ENCODE data around the gene MYCBPAP. TPM values are rescaled to one million over a fixed set of nuclear protein-coding genes. Genes with fewer than 3 reads are reported as not detected.

Gene MYCBPAP
- total RNA-seq, 2 experiments from 2014 or later, result 6.7 to 13.9 TPM

- peaks cover 21% of the 10 kb centered on the region for H3K27me3 Mint-ChIP-seq
- no peak for DNase-seq
- H3K4me3 Mint-ChIP-seq, result no peak overlapping the region
- no peaks in the 10 kb centered on the region for H3K36me3 Mint-ChIP-seq
- peaks cover 4% of the 10 kb centered on the region for H3K4me1 Mint-ChIP-seq
- H3K27ac Mint-ChIP-seq, result no peak overlapping the region
- no peak for ATAC-seq
- H3K9me3 Mint-ChIP-seq (ENCODE audit: low read depth), result no peaks in the 10 kb centered on the region
- CTCF ChIA-PET, result no interaction called here
Measured at GRCh38 chr17:50554201-50554600, 46.0 kb downstream of the MYCBPAP start.

GRCh38 chr17:50556803-50557202 lies 48.6 kb downstream of the MYCBPAP start:
- Mint-ChIP-seq H3K27ac (no peak overlapping the region), H3K9me3 (ENCODE audit: low read depth) (no peaks in the 10 kb centered on the region), H3K4me3 (no peak overlapping the region), H3K36me3 (no peaks in the 10 kb centered on the region), H3K27me3 (peaks cover 31% of the 10 kb centered on the region), H3K4me1 (peaks cover 13% of the 10 kb centered on the region)
- CTCF ChIA-PET, result interaction anchor here (1.3 kb wide), 1 partner anchor 71 kb away, joined by 4 read pairs; no protein-coding TSS in a partner anchor
- ATAC-seq (no peak), DNase-seq (no peak)

- DNase-seq (no peak), ATAC-seq (no peak)
- Mint-ChIP-seq H3K4me3 (no peak overlapping the region), H3K27me3 (peaks cover 38% of the 10 kb centered on the region), H3K27ac (no peak overlapping the region), H3K9me3 (ENCODE audit: low read depth) (no peaks in the 10 kb centered on the region), H3K36me3 (no peaks in the 10 kb centered on the region), H3K4me1 (peaks cover 18% of the 10 kb centered on the region)
- CTCF ChIA-PET, result no interaction called here
Measured at GRCh38 chr17:50557630-50558029, 49.4 kb downstream of the MYCBPAP start.

GRCh38 chr17:50558091-50558490 lies 49.9 kb downstream of the MYCBPAP start:
- Mint-ChIP-seq H3K36me3 (no peaks in the 10 kb centered on the region), H3K4me3 (no peak overlapping the region), H3K9me3 (ENCODE audit: low read depth) (no peaks in the 10 kb centered on the region), H3K27me3 (peaks cover 43% of the 10 kb centered on the region), H3K4me1 (peaks cover 18% of the 10 kb centered on the region), H3K27ac (no peak overlapping the region)
- no peak for DNase-seq
- no peak for ATAC-seq
- CTCF ChIA-PET, result no interaction called here

GRCh38 chr17:50558581-50558940 lies 50.3 kb downstream of the MYCBPAP start:
- Mint-ChIP-seq H3K9me3 (ENCODE audit: low read depth) (no peaks in the 10 kb centered on the region), H3K27ac (no peak overlapping the region), H3K36me3 (no peaks in the 10 kb centered on the region), H3K4me3 (no peak overlapping the region), H3K4me1 (peaks cover 18% of the 10 kb centered on the region), H3K27me3 (peaks cover 47% of the 10 kb centered on the region)
- ATAC-seq (no peak), DNase-seq (no peak)
- CTCF ChIA-PET, result no interaction called here

- no peak for DNase-seq
Measured at GRCh38 chr17:50558941-50559614, 50.8 kb downstream of the MYCBPAP start.

GRCh38 chr17:50559674-50560184 lies 51.5 kb downstream of the MYCBPAP start:
- H3K27ac Mint-ChIP-seq, result no peak overlapping the region

More at GRCh38 chr17:50558941-50559614, 50.8 kb downstream of the MYCBPAP start:
- peaks cover 52% of the 10 kb centered on the region for H3K27me3 Mint-ChIP-seq
- CTCF ChIA-PET, result interaction anchor here (1.0 kb wide), 1 partner anchor 80 kb away, joined by 3 read pairs; no protein-coding TSS in a partner anchor
- no peaks in the 10 kb centered on the region for H3K36me3 Mint-ChIP-seq
- ATAC-seq, result no peak
- no peaks in the 10 kb centered on the region for H3K9me3 Mint-ChIP-seq (ENCODE audit: low read depth)
- H3K4me1 Mint-ChIP-seq, result peaks cover 18% of the 10 kb centered on the region
- no peak overlapping the region for H3K4me3 Mint-ChIP-seq
- no peak overlapping the region for H3K27ac Mint-ChIP-seq

GRCh38 chr17:50560185-50560824 lies 52.1 kb downstream of the MYCBPAP start, which contains the start of gene CACNA1G:
Gene CACNA1G (plus strand): TSS chr17:50560715. CDS start chr17:50561460, 745 bp downstream.
- ATAC-seq, result peak; percentile 94

More at GRCh38 chr17:50559674-50560184, 51.5 kb downstream of the MYCBPAP start:
- no peaks in the 10 kb centered on the region for H3K36me3 Mint-ChIP-seq
- CTCF ChIA-PET, result interaction anchor here (1.0 to 1.2 kb wide), 3 partner anchors 55 to 80 kb away, joined by 3 read pairs; no protein-coding TSS in a partner anchor
- DNase-seq (peak; percentile 63), ATAC-seq (peak; percentile 40)
- H3K9me3 Mint-ChIP-seq (ENCODE audit: low read depth), result no peaks in the 10 kb centered on the region
- peak overlapping the region; percentile 53 for H3K4me3 Mint-ChIP-seq
- H3K27me3 Mint-ChIP-seq, result peaks cover 57% of the 10 kb centered on the region
- H3K4me1 Mint-ChIP-seq, result peaks cover 18% of the 10 kb centered on the region

GRCh38 chr17:50560931-50561745 lies 52.9 kb downstream of the MYCBPAP start:
- Mint-ChIP-seq H3K27ac (no peak overlapping the region), H3K36me3 (no peaks in the 10 kb centered on the region), H3K27me3 (peaks cover 69% of the 10 kb centered on the region), H3K9me3 (ENCODE audit: low read depth) (no peaks in the 10 kb centered on the region), H3K4me1 (peaks cover 18% of the 10 kb centered on the region), H3K4me3 (no peak overlapping the region)
- CTCF ChIA-PET, result interaction anchor here (1.0 to 1.7 kb wide), 5 partner anchors 14 to 164 kb away, joined by 3 to 8 read pairs (median 3); partner anchors contain the start of genes LRRC59 and SPATA20
- DNase-seq (no peak), ATAC-seq (no peak)

More at GRCh38 chr17:50560185-50560824, 52.1 kb downstream of the MYCBPAP start, which contains the start of gene CACNA1G:
- peak within 1 kb of the TSS; percentile 53 for H3K4me3 Mint-ChIP-seq
- CTCF ChIA-PET, result interaction anchor here (1.0 to 1.7 kb wide), 7 partner anchors 13 to 163 kb away, joined by 3 to 8 read pairs (median 3); partner anchors contain the start of genes LRRC59 and SPATA20
- H3K4me1 Mint-ChIP-seq, result peaks cover 18% of the 10 kb centered on the region
- peaks cover 63% of the 10 kb centered on the region for H3K27me3 Mint-ChIP-seq
- no peaks in the 10 kb centered on the region for H3K36me3 Mint-ChIP-seq
- no peaks in the 10 kb centered on the region for H3K9me3 Mint-ChIP-seq (ENCODE audit: low read depth)
- H3K27ac Mint-ChIP-seq, result no peak within 1 kb of the TSS
- DNase-seq, result peak; percentile 89

GRCh38 chr17:50561746-50562141 lies 53.5 kb downstream of the MYCBPAP start:
- no peak overlapping the region for H3K27ac Mint-ChIP-seq
- CTCF ChIA-PET, result interaction anchor here (0.8 to 1.7 kb wide), 5 partner anchors 12 to 164 kb away, joined by 3 to 8 read pairs (median 4); partner anchors contain the start of genes LRRC59 and SPATA20

GRCh38 chr17:50562242-50563091 lies 54.2 kb downstream of the MYCBPAP start:
- ATAC-seq (no peak), DNase-seq (no peak)
- CTCF ChIA-PET, result interaction anchor here (0.6 to 1.4 kb wide), 4 partner anchors 13 to 143 kb away, joined by 3 to 4 read pairs (median 4); no protein-coding TSS in a partner anchor
- Mint-ChIP-seq H3K4me3 (peak overlapping the region; percentile 21), H3K36me3 (no peaks in the 10 kb centered on the region), H3K27ac (no peak overlapping the region), H3K4me1 (peaks cover 18% of the 10 kb centered on the region), H3K27me3 (peaks cover 77% of the 10 kb centered on the region), H3K9me3 (ENCODE audit: low read depth) (no peaks in the 10 kb centered on the region)

More at GRCh38 chr17:50561746-50562141, 53.5 kb downstream of the MYCBPAP start:
- Mint-ChIP-seq H3K4me3 (no peak overlapping the region), H3K4me1 (peaks cover 18% of the 10 kb centered on the region), H3K9me3 (ENCODE audit: low read depth) (no peaks in the 10 kb centered on the region), H3K27me3 (peaks cover 75% of the 10 kb centered on the region), H3K36me3 (no peaks in the 10 kb centered on the region)
- ATAC-seq, result no peak
- no peak for DNase-seq

GRCh38 chr17:50563092-50563511 lies 54.9 kb downstream of the MYCBPAP start:
- Mint-ChIP-seq H3K4me1 (peaks cover 18% of the 10 kb centered on the region), H3K4me3 (no peak overlapping the region), H3K9me3 (ENCODE audit: low read depth) (no peaks in the 10 kb centered on the region), H3K27me3 (peaks cover 77% of the 10 kb centered on the region), H3K36me3 (no peaks in the 10 kb centered on the region), H3K27ac (no peak overlapping the region)
- ATAC-seq, result no peak
- CTCF ChIA-PET, result interaction anchor here (0.6 to 1.4 kb wide), 2 partner anchors 23 to 142 kb away, joined by 3 to 4 read pairs; no protein-coding TSS in a partner anchor
- no peak for DNase-seq

Data from activated CD8-positive, alpha-beta memory T cell treated with anti-CD3 and anti-CD28 coated beads, Interleukin-2, amount 10 ng/mL, durations not matched to agents 7 days and 5 days (primary cell).